Measurements from ENCODE around the gene ANGPTL4.
"Not testable (repeated sequence)": the region's sequence is repeated elsewhere in the genome, so short reads cannot be mapped to it uniquely, and the experiment has no call there.

Gene ANGPTL4

GRCh38 chr19:8366121-8366581 is 2.2 kb downstream of the ANGPTL4 start:
- no peak for DNase-seq

- DNase-seq: no peak
These were observed 3.0 kb downstream of the ANGPTL4 start for GRCh38 chr19:8366961-8367326.

- DNase-seq: peak; percentile 53 to 62
These were observed 3.5 kb downstream of the ANGPTL4 start for GRCh38 chr19:8367327-8368001.

GRCh38 chr19:8370176-8371010 is 6.4 kb downstream of the ANGPTL4 start:
- DNase-seq: no peak

GRCh38 chr19:8371011-8371804 is 7.3 kb downstream of the ANGPTL4 start:
- DNase-seq: no peak

GRCh38 chr19:8373867-8374813 is 10.2 kb downstream of the ANGPTL4 start:
- no peak for DNase-seq

- DNase-seq: not testable (repeated sequence)
These were observed 11.8 kb downstream of the ANGPTL4 start for GRCh38 chr19:8375766-8376165.

- not testable (repeated sequence) for DNase-seq
These were observed 12.5 kb downstream of the ANGPTL4 start for GRCh38 chr19:8376373-8376974.

- no peak for DNase-seq
These were observed 13.6 kb downstream of the ANGPTL4 start for GRCh38 chr19:8377598-8377997.

GRCh38 chr19:8379156-8379891 is 15.4 kb downstream of the ANGPTL4 start:
- DNase-seq: not testable (repeated sequence)

GRCh38 chr19:8384569-8384968 is 20.6 kb downstream of the ANGPTL4 start:
- DNase-seq: not testable (repeated sequence)

GRCh38 chr19:8385103-8385502 is 21.1 kb downstream of the ANGPTL4 start:
- not testable (repeated sequence) for DNase-seq

- not testable (repeated sequence) for DNase-seq
These were observed 21.6 kb downstream of the ANGPTL4 start for GRCh38 chr19:8385566-8385965.

- DNase-seq: not testable (repeated sequence)
These were observed 22.5 kb downstream of the ANGPTL4 start for GRCh38 chr19:8386419-8386818.

GRCh38 chr19:8386990-8387389 is 23.0 kb downstream of the ANGPTL4 start:
- DNase-seq: no peak

GRCh38 chr19:8387688-8388611 is 24.0 kb downstream of the ANGPTL4 start:
- DNase-seq: peak; percentile 59 to 75

- DNase-seq: no peak
These were observed 24.6 kb downstream of the ANGPTL4 start for GRCh38 chr19:8388612-8388958.

GRCh38 chr19:8389891-8390616 is 26.1 kb downstream of the ANGPTL4 start, which contains the start of gene RAB11B:
Gene RAB11B, plus strand, starts transcription at chr19:8390360. Its CDS starts 57 bp downstream, at chr19:8390417.
- peak; percentile 99 for DNase-seq

GRCh38 chr19:8390617-8390981 is 26.6 kb downstream of the ANGPTL4 start:
- DNase-seq: peak; percentile 71 to 76

All from SHP77 (cell line).